ENCODE results near the gene SNRNP25.

SNRNP25 gene

DNA sequence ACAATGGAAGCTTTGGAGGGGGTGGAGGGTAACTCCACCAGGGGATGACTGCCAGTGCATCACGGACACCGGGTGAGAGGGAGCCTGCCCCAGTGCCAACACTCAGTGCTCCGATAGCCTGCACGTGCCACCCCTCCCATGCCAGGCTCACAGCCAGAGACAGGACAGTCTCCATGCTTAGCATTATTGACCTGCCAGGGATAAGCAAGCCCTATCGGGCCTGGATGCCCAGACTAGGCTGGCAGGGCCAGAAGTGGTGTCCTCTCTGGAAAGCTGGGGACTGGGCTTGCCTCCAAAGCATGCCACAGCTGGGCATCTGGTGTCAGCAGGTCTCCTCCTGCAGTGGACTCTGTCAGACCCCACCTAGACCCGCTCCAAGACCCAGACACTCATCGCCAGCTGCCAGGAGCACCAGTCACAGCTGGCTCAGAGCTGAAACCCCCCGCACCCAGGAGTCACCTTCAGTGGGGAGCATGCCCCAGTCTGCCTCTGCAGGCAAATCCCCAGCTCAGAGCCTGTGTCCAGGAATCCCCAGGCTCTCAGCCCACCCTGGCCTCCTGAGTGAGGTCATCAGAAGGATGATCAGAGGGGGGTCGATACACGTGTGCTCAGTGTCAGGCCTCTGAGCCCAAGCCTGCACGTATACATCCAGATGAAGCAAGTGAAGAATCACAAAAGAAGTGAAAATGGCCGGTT lies 20.6 kb downstream of the SNRNP25 start:
- H3K4me2 ChIP-seq (ENCODE audit: low read length) = no peak overlapping the region
- peaks cover under 1 to 1% of the 10 kb centered on the region in 2 experiments for H3K36me3 ChIP-seq (ENCODE audit: control insufficient read depth in 1 of 2, insufficient read depth in 2 of 2, low read length in 2 of 2)
- H4K91ac ChIP-seq (ENCODE audit: low read depth, low read length) = no peak overlapping the region
- H3K79me1 ChIP-seq (ENCODE audit: low read length) = peaks cover 43% of the 10 kb centered on the region
- H3K23ac ChIP-seq (ENCODE audit: low read length) = no peak overlapping the region
- DNase-seq = no peak
- H3K27ac ChIP-seq (ENCODE audit: low read depth, low read length) = no peak overlapping the region
- no peak overlapping the region for H2BK5ac ChIP-seq (ENCODE audit: low read depth, low read length, poor library complexity)
- no peak overlapping the region for H3K9ac ChIP-seq (ENCODE audit: low read length)
- no CpG with 5 or more reads among the region's 12 CpGs for WGBS (ENCODE audit: extremely low coverage, insufficient coverage, insufficient read length)
- no peak overlapping the region for H3K4me3 ChIP-seq (ENCODE audit: low read depth, low read length)
- H4K8ac ChIP-seq (ENCODE audit: low read depth, low read length) = no peak overlapping the region
- no peaks in the 10 kb centered on the region for H3K9me3 ChIP-seq (ENCODE audit: insufficient read depth, low read depth, low read length)
- peak overlapping the region; percentile 7 for H2BK12ac ChIP-seq (ENCODE audit: low read length)
- no peak overlapping the region for H2BK120ac ChIP-seq (ENCODE audit: insufficient read depth, low read length, poor library complexity)
- H3K79me2 ChIP-seq (ENCODE audit: control insufficient read depth, insufficient read depth, low read length, poor library complexity) = peaks cover 24% of the 10 kb centered on the region
- no peak overlapping the region for H2AK5ac ChIP-seq (ENCODE audit: low read length)
- no peak overlapping the region for H2AFZ ChIP-seq (ENCODE audit: insufficient read depth, low read length, poor library complexity)
- H3K14ac ChIP-seq (ENCODE audit: low read length) = no peak overlapping the region
- H3K18ac ChIP-seq (ENCODE audit: low read length) = no peak overlapping the region
- peaks cover 48 to 56% of the 10 kb centered on the region in 2 experiments for H3K4me1 ChIP-seq (ENCODE audit: control insufficient read depth in 1 of 2, insufficient read depth in 2 of 2, low read length in 2 of 2)
- no peak overlapping the region for H4K12ac ChIP-seq (ENCODE audit: low read depth, low read length)
- H3K4ac ChIP-seq (ENCODE audit: low read depth, low read length) = no peak overlapping the region
- no peaks in the 10 kb centered on the region for H3K27me3 ChIP-seq (ENCODE audit: insufficient read depth, low read length)

DNA sequence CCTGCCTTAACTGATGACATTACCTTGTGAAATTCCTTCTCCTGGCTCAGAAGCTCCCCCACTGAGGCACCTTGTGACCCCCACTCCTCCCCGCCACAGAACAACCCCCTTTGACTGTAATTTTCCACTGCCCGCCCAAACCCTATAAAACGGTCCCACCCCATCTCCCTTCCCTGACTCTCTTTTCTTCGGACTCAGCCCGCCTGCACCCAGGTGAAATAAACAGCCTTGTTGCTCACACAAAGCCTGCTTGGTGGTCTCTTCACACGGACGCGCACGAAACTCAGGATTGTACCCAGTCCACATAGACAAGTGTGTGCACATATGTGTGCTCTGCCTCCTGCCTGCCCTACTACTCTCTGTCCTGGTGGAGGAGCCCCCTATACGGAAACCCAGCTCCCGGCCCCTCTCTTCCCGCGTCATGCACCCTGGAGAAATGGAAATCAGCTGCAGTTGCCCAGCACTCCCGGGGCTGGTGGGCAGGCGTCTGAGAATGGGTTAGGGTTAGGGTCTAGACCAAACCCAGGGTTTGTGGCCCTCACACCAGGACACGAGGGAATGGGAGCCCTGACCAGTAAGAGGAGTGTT lies 21.2 kb downstream of the SNRNP25 start:
- Histone ChIP-seq H4K91ac (ENCODE audit: low read depth, low read length) (peak overlapping the region; percentile 38), H3K79me1 (ENCODE audit: low read length) (peaks cover 43% of the 10 kb centered on the region), H2BK12ac (ENCODE audit: low read length) (peak overlapping the region; percentile 12), H3K14ac (ENCODE audit: low read length) (no peak overlapping the region), H2BK120ac (ENCODE audit: insufficient read depth, low read length, poor library complexity) (no peak overlapping the region), H3K4ac (ENCODE audit: low read depth, low read length) (no peak overlapping the region), H3K18ac (ENCODE audit: low read length) (no peak overlapping the region), H3K9me3 (ENCODE audit: insufficient read depth, low read depth, low read length) (no peaks in the 10 kb centered on the region), H4K12ac (ENCODE audit: low read depth, low read length) (no peak overlapping the region), H3K36me3 (ENCODE audit: control insufficient read depth in 1 of 2, insufficient read depth in 2 of 2, low read length in 2 of 2) (peaks cover 7 to 8% of the 10 kb centered on the region in 2 experiments), H3K4me3 (ENCODE audit: low read depth, low read length) (no peak overlapping the region), H2AK5ac (ENCODE audit: low read length) (no peak overlapping the region), H3K27ac (ENCODE audit: low read depth, low read length) (no peak overlapping the region), H3K79me2 (ENCODE audit: control insufficient read depth, insufficient read depth, low read length, poor library complexity) (peaks cover 22% of the 10 kb centered on the region), H2BK5ac (ENCODE audit: low read depth, low read length, poor library complexity) (no peak overlapping the region), H3K27me3 (ENCODE audit: insufficient read depth, low read length) (no peaks in the 10 kb centered on the region), H3K9ac (ENCODE audit: low read length) (no peak overlapping the region), H3K4me2 (ENCODE audit: low read length) (no peak overlapping the region), H4K8ac (ENCODE audit: low read depth, low read length) (no peak overlapping the region), H3K4me1 (ENCODE audit: control insufficient read depth in 1 of 2, insufficient read depth in 2 of 2, low read length in 2 of 2) (peaks cover 45 to 57% of the 10 kb centered on the region in 2 experiments), H2AFZ (ENCODE audit: insufficient read depth, low read length, poor library complexity) (no peak overlapping the region), H3K23ac (ENCODE audit: low read length) (no peak overlapping the region)
- no CpG with 5 or more reads among the region's 16 CpGs for WGBS (ENCODE audit: extremely low coverage, insufficient coverage, insufficient read length)
- no peak for DNase-seq

DNA sequence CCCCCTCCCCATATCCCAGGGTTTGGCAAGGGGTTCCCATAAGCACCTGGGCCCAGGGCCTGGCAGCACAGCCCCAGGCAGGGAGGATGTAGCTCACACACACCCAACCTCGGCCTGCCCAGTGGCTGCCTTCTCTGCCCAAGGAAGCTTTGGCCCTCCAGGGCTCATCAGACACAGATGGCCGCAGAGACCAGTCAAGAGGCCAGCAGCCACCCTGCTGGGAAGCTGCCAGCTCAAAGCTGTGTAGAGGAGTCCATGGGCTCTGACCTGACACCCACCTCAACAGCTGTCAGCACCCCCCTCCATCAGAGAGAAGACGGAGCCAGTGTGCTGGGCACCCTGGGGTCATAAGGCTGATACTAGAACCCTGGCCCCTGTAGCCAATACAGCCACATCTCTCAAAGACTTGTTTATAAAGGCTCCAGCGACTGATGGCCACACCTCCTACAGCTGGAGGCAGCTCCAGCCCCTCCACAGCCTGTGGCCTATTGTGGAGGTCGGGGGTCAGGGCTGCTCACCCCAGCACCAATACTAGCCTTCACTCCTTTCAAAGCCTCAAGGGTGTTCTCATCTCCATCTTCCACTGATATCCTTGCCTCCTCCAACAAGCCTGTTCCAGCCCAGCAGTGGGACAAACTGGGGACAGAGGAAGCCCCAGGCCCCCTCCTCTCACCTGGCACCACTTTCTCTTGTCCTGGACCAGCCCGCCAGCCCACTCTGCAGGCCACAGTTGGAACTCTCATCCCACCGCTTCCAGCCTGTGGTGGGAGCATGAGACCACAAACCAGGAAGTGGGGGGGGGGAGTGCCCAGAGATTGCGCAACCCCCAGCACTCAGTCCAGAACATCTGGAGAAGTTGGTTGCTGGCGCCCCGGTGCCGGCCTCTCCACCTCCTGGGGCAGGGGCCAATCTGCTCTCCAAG lies 22.2 kb downstream of the SNRNP25 start:
- Histone ChIP-seq H4K12ac (ENCODE audit: low read depth, low read length) (no peak overlapping the region), H2BK12ac (ENCODE audit: low read length) (peak overlapping the region; percentile 55), H3K4me1 (ENCODE audit: control insufficient read depth in 1 of 2, insufficient read depth in 2 of 2, low read length in 2 of 2) (peaks cover 35 to 48% of the 10 kb centered on the region in 2 experiments), H4K91ac (ENCODE audit: low read depth, low read length) (peak overlapping the region; percentile 51), H2BK120ac (ENCODE audit: insufficient read depth, low read length, poor library complexity) (peak overlapping the region; percentile 33), H4K8ac (ENCODE audit: low read depth, low read length) (peak overlapping the region; percentile 15), H3K4me3 (ENCODE audit: low read depth, low read length) (no peak overlapping the region), H3K79me2 (ENCODE audit: control insufficient read depth, insufficient read depth, low read length, poor library complexity) (peaks cover 16% of the 10 kb centered on the region), H3K4ac (ENCODE audit: low read depth, low read length) (peak overlapping the region; percentile 17), H3K27me3 (ENCODE audit: insufficient read depth, low read length) (no peaks in the 10 kb centered on the region), H3K9ac (ENCODE audit: low read length) (no peak overlapping the region), H3K36me3 (ENCODE audit: control insufficient read depth in 1 of 2, insufficient read depth in 2 of 2, low read length in 2 of 2) (peaks cover 15% of the 10 kb centered on the region in 2 experiments), H2BK5ac (ENCODE audit: low read depth, low read length, poor library complexity) (no peak overlapping the region), H3K18ac (ENCODE audit: low read length) (no peak overlapping the region), H3K14ac (ENCODE audit: low read length) (peak overlapping the region; percentile 22), H3K79me1 (ENCODE audit: low read length) (peaks cover 39% of the 10 kb centered on the region), H2AK5ac (ENCODE audit: low read length) (peak overlapping the region; percentile 40), H2AFZ (ENCODE audit: insufficient read depth, low read length, poor library complexity) (no peak overlapping the region), H3K9me3 (ENCODE audit: insufficient read depth, low read depth, low read length) (peaks cover 2% of the 10 kb centered on the region), H3K4me2 (ENCODE audit: low read length) (no peak overlapping the region), H3K23ac (ENCODE audit: low read length) (no peak overlapping the region), H3K27ac (ENCODE audit: low read depth, low read length) (peak overlapping the region; percentile 3)
- WGBS (ENCODE audit: extremely low coverage, insufficient coverage, insufficient read length) = no CpG with 5 or more reads among the region's 11 CpGs
- DNase-seq = no peak

DNA sequence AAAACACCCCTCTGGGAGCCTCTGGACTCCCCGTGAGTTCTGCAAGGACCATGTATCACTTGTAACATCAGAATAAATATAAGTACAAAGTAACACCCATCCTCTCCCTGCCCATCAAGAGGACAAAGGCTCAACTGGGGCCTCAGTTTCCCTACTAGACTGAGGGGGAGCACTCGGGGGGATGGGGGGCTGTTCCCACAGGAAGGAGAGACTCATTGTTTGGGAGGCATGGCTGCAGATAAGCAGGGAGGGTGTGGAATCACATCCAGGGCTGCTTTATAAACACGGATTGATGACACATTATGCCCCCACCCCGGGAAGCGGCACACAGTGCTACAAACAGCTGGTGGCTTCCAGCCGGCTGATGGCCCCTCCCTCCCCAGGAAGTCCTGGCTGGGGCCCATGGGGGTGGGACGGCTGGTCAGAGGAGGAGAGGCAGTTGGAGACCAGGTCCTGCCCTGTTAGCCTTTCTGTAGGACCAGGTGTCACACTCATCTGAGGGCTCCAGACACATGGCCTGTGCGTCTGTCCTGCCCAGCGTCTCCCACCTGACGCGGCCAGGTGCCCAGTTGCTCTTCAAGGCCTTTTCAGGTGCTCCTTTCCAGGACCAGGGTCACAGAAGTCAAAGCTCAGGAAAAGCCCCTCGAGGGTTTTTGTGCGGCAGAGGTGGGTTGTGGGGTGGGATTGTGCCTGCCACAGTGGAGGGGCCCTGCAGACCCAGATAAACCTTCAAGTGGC lies 23.1 kb downstream of the SNRNP25 start:
- H3K18ac ChIP-seq (ENCODE audit: low read length) = peak overlapping the region; percentile 50
- peak overlapping the region; percentile 61 for H2AFZ ChIP-seq (ENCODE audit: insufficient read depth, low read length, poor library complexity)
- peak overlapping the region; percentile 42 for H3K14ac ChIP-seq (ENCODE audit: low read length)
- peak overlapping the region; percentile 68 for H4K12ac ChIP-seq (ENCODE audit: low read depth, low read length)
- peak overlapping the region; percentile 13 for H3K4me3 ChIP-seq (ENCODE audit: low read depth, low read length)
- DNase-seq = peak; percentile 46 to 54
- H3K9ac ChIP-seq (ENCODE audit: low read length) = no peak overlapping the region
- H2AK5ac ChIP-seq (ENCODE audit: low read length) = peak overlapping the region; percentile 65
- H3K4me2 ChIP-seq (ENCODE audit: low read length) = peak overlapping the region; percentile 97
- peaks cover 10% of the 10 kb centered on the region for H3K79me2 ChIP-seq (ENCODE audit: control insufficient read depth, insufficient read depth, low read length, poor library complexity)
- H4K8ac ChIP-seq (ENCODE audit: low read depth, low read length) = peak overlapping the region; percentile 91
- no CpG with 5 or more reads among the region's 13 CpGs for WGBS (ENCODE audit: extremely low coverage, insufficient coverage, insufficient read length)
- H3K79me1 ChIP-seq (ENCODE audit: low read length) = peaks cover 32% of the 10 kb centered on the region
- no peaks in the 10 kb centered on the region for H3K27me3 ChIP-seq (ENCODE audit: insufficient read depth, low read length)
- peak overlapping the region; percentile 7 for H2BK12ac ChIP-seq (ENCODE audit: low read length)
- H4K91ac ChIP-seq (ENCODE audit: low read depth, low read length) = peak overlapping the region; percentile 53
- H3K4ac ChIP-seq (ENCODE audit: low read depth, low read length) = peak overlapping the region; percentile 2
- peaks cover 3% of the 10 kb centered on the region for H3K9me3 ChIP-seq (ENCODE audit: insufficient read depth, low read depth, low read length)
- H3K4me1 ChIP-seq (ENCODE audit: control insufficient read depth in 1 of 2, insufficient read depth in 2 of 2, low read length in 2 of 2) = peaks cover 30 to 44% of the 10 kb centered on the region in 2 experiments
- H3K36me3 ChIP-seq (ENCODE audit: control insufficient read depth in 1 of 2, insufficient read depth in 2 of 2, low read length in 2 of 2) = peaks cover 17 to 18% of the 10 kb centered on the region in 2 experiments
- peak overlapping the region; percentile 74 for H3K27ac ChIP-seq (ENCODE audit: low read depth, low read length)
- H2BK120ac ChIP-seq (ENCODE audit: insufficient read depth, low read length, poor library complexity) = peak overlapping the region; percentile 81
- H2BK5ac ChIP-seq (ENCODE audit: low read depth, low read length, poor library complexity) = peak overlapping the region; percentile 69
- H3K23ac ChIP-seq (ENCODE audit: low read length) = no peak overlapping the region
